ENCODE data around the gene RHBDF2. TPM values are rescaled to one million over a fixed set of nuclear protein-coding genes. Genes with fewer than 3 reads are reported as not detected.
"Not testable (repeated sequence)": the region's sequence is repeated elsewhere in the genome, so short reads cannot be mapped to it uniquely, and the experiment has no call there.

Gene RHBDF2
- total RNA-seq, 3 donors from 2014 or later (not counting 1 experiment from before 2014, with no cell fraction given): 194 to 233 (median 202) TPM

DNA sequence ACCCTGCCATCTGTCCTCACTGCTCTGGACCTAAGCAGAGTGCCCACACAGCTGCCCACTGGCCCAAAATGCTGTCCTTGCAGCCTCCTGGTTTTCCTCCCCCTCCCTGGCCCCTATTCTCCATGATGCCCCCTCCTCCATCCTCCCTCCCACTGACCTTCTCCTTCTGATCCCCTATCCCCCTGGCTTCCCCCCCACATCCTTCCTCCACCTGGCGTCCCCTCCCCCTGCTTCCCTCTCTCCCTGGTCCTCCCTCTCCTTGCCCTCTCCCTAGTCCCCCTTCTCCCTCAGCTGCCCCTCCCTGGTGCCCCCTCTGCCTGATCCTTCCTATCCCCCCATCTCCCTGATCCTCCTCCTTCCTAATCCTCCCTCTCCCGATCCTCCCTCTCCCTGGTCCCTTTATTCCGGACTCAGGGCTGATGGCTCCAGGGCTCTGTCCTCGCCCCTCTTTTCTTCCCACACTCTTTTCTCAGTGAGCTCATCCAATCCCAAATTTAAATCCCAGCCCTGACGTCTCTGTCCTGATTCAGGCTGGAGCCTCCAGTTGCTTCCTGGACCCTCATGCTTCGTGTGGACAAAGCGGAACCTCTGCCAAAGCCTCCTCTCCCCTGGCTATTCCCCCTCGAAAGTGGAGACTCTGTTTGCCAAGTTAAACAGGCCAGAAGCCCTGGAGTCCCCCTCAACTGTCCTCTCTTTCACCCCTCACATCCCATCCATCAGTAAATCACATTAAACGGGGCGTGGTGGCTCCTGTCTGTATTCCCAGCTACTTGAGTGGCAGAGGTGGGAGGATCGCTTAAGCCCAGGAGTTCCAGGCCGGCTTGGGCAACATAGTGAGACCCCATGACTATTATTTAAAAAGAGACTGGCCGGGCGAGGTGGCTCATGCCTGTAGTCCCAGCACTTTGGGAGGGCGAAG is 18.1 kb upstream of the RHBDF2 start:
- Mint-ChIP-seq H3K27ac (peak overlapping the region in 1 of 2 donors; percentile 79), H3K9me3 (no peaks in the 10 kb centered on the region), H3K4me1 (peaks cover 23 to 52% of the 10 kb centered on the region in 2 donors), H3K4me3 (no peak overlapping the region), H3K36me3 (no peaks in the 10 kb centered on the region), H3K27me3 (ENCODE audit: low read depth in 2 of 2) (no peaks in the 10 kb centered on the region)
- no peaks in the 10 kb centered on the region for H3K27me3 ChIP-seq (ENCODE audit: control insufficient read depth, insufficient read depth, low read length)
- 92% methylated on average over 15 of the region's 15 CpGs for WGBS (ENCODE audit: insufficient coverage)
- intact Hi-C loops (cut with micrococcal nuclease): loop anchor here (5.0 to 10.0 kb wide), 2 partner anchors 153 to 255 kb away; partner anchors contain the start of gene UBALD2
- no peaks in the 10 kb centered on the region for H3K36me3 ChIP-seq (ENCODE audit: control insufficient read depth, insufficient read depth, low read length)
- H3K27ac ChIP-seq (ENCODE audit: low read length): no peak overlapping the region
- DNase-seq: no peak
- peaks cover 56% of the 10 kb centered on the region for H3K4me1 ChIP-seq (ENCODE audit: control insufficient read depth, insufficient read depth, low read length)
- no peaks in the 10 kb centered on the region for H3K9me3 ChIP-seq (ENCODE audit: control insufficient read depth, insufficient read depth, low read length)
- ATAC-seq: no peak
- TF ChIP-seq, protein P1, sequence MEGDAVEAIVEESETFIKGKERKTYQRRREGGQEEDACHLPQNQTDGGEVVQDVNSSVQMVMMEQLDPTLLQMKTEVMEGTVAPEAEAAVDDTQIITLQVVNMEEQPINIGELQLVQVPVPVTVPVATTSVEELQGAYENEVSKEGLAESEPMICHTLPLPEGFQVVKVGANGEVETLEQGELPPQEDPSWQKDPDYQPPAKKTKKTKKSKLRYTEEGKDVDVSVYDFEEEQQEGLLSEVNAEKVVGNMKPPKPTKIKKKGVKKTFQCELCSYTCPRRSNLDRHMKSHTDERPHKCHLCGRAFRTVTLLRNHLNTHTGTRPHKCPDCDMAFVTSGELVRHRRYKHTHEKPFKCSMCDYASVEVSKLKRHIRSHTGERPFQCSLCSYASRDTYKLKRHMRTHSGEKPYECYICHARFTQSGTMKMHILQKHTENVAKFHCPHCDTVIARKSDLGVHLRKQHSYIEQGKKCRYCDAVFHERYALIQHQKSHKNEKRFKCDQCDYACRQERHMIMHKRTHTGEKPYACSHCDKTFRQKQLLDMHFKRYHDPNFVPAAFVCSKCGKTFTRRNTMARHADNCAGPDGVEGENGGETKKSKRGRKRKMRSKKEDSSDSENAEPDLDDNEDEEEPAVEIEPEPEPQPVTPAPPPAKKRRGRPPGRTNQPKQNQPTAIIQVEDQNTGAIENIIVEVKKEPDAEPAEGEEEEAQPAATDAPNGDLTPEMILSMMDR (IDR thresholded peaks at IDR 0.05): no peak
- H3K4me3 ChIP-seq (ENCODE audit: low read length): no peak overlapping the region

DNA sequence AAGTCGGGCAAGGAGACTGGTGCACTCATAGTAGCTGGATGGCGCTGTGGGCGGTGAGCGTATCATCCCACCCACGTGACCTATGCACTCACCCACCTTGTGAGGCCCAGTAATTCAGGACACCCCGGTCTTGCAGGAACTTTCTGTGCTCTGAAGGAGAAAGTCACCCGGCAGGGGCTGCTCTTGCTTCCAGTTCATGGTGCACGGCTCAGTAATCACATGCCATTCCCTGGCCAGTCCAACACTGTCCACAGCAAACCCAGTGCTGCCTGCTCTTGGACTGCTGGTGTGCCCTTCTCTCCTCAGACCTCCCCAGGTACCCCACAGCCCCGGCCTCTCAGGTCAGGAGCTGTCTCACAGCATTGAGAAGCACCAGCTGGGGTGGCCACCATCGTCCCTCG is 16.4 kb upstream of the RHBDF2 start:
- intact Hi-C loops (cut with micrococcal nuclease): loop anchor here (5.0 to 10.0 kb wide), 2 partner anchors 155 to 253 kb away; partner anchors contain the start of gene UBALD2
- H3K27me3 ChIP-seq (ENCODE audit: control insufficient read depth, insufficient read depth, low read length): no peaks in the 10 kb centered on the region

DNA sequence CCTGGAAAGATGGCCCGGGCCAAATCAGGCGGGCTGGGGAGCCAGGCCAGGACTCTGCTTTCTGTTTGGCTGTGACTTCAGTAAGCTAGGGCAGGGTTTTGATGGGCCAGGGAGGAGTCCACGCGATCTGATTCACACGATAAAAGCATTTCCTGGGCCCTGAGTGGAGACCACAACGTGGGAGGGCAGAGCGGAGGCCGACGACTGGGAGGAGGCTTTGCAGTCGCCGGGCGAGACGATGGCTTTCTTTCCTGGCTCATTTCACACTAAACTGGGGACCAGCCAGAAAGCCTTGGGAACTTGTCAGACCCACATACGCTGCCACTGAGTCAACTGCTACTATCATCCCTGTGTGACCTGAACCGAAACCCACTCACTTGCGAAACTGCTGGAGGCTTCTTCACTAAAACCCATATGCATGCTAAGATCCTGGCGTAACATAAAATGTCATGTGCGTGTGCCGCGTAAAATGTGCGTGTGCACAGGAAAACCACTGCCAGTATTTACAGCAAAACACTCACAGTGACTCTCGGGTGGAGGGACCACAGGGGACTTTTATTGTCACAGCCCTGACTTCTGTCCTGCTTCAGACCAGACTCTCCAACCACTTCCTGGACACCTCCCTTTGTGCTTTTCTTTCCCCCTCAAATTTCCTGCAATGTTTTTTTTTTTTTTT is 14.2 kb upstream of the RHBDF2 start:
- Histone ChIP-seq H3K4me3 (ENCODE audit: low read length) (peak overlapping the region; percentile 31), H3K36me3 (ENCODE audit: control insufficient read depth, insufficient read depth, low read length) (no peaks in the 10 kb centered on the region), H3K9me3 (ENCODE audit: control insufficient read depth, insufficient read depth, low read length) (no peaks in the 10 kb centered on the region), H3K27me3 (ENCODE audit: control insufficient read depth, insufficient read depth, low read length) (no peaks in the 10 kb centered on the region), H3K4me1 (ENCODE audit: control insufficient read depth, insufficient read depth, low read length) (peaks cover 82% of the 10 kb centered on the region), H3K27ac (ENCODE audit: low read length) (peak overlapping the region; percentile 86)
- intact Hi-C loops (cut with micrococcal nuclease): loop anchor here (1.0 to 10.0 kb wide), 6 partner anchors 23 to 251 kb away; partner anchors contain the start of genes SRSF2 and UBALD2
- ATAC-seq (peak; percentile 79 to 89 (median 81)), DNase-seq (peak; percentile 80 to 97)
- no peaks in the 10 kb centered on the region for H3K36me3 Mint-ChIP-seq
- H3K4me3 Mint-ChIP-seq: peak overlapping the region; percentile 77
- H3K27ac Mint-ChIP-seq: peak overlapping the region; percentile 92 to 96
- WGBS (ENCODE audit: insufficient coverage): 3% methylated on average over 22 of the region's 22 CpGs
- H3K27me3 Mint-ChIP-seq (ENCODE audit: low read depth in 2 of 2): no peaks in the 10 kb centered on the region
- TF ChIP-seq, protein P1 (IDR thresholded peaks at IDR 0.05): no peak
- peaks cover 43 to 60% of the 10 kb centered on the region in 2 donors for H3K4me1 Mint-ChIP-seq
- no peaks in the 10 kb centered on the region for H3K9me3 Mint-ChIP-seq

More for the DNA sequence above, 16.4 kb upstream of the RHBDF2 start:
- Mint-ChIP-seq H3K27me3 (ENCODE audit: low read depth in 2 of 2) (no peaks in the 10 kb centered on the region), H3K4me3 (no peak overlapping the region), H3K4me1 (peaks cover 29 to 52% of the 10 kb centered on the region in 2 donors), H3K36me3 (no peaks in the 10 kb centered on the region), H3K27ac (peak overlapping the region; percentile 60 to 68), H3K9me3 (no peaks in the 10 kb centered on the region)
- Histone ChIP-seq H3K36me3 (ENCODE audit: control insufficient read depth, insufficient read depth, low read length) (no peaks in the 10 kb centered on the region), H3K4me3 (ENCODE audit: low read length) (no peak overlapping the region), H3K4me1 (ENCODE audit: control insufficient read depth, insufficient read depth, low read length) (peaks cover 62% of the 10 kb centered on the region), H3K27ac (ENCODE audit: low read length) (peak overlapping the region; percentile 86), H3K9me3 (ENCODE audit: control insufficient read depth, insufficient read depth, low read length) (no peaks in the 10 kb centered on the region)
- ATAC-seq (no peak), DNase-seq (no peak)
- TF ChIP-seq, protein P1 (IDR thresholded peaks at IDR 0.05): no peak
- 95% methylated on average over 11 of the region's 11 CpGs for WGBS (ENCODE audit: insufficient coverage)

DNA sequence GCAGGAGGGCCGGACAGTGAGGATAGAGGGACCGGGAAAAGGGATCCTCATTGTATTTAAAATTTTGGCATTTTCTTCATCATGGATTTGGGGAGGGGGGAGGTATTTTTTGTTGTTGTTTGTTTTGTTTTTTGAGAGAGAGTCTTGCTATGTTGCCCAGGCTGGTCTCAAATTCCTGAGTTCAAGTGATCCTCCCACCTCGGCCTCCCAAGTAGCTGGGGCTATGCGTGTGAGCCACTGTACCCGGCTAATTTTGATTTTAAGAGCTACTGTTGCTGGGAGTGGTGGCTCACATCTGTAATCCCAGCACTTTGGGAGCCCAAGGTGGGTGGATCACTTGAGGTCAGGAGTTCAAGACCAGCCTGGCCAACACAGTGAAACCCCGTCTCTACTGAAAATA is 13.1 kb upstream of the RHBDF2 start:
- Mint-ChIP-seq H3K4me3 (peak overlapping the region; percentile 77), H3K27ac (peak overlapping the region; percentile 92 to 96), H3K4me1 (peaks cover 43 to 57% of the 10 kb centered on the region in 2 donors)
- ATAC-seq; H3K9me3 Mint-ChIP-seq; H3K9me3 ChIP-seq (ENCODE audit: control insufficient read depth, insufficient read depth, low read length); H3K4me3 ChIP-seq (ENCODE audit: low read length); H3K27me3 ChIP-seq (ENCODE audit: control insufficient read depth, insufficient read depth, low read length); H3K36me3 Mint-ChIP-seq; H3K27me3 Mint-ChIP-seq (ENCODE audit: low read depth in 2 of 2); DNase-seq; H3K36me3 ChIP-seq (ENCODE audit: control insufficient read depth, insufficient read depth, low read length): not testable (repeated sequence)
- intact Hi-C loops (cut with micrococcal nuclease): loop anchor here (2.0 to 10.0 kb wide), 2 partner anchors 22 to 250 kb away; partner anchors contain the start of gene UBALD2
- Histone ChIP-seq H3K4me1 (ENCODE audit: control insufficient read depth, insufficient read depth, low read length) (peaks cover 82% of the 10 kb centered on the region), H3K27ac (ENCODE audit: low read length) (peak overlapping the region; percentile 86)
- 98% methylated on average over 6 of the region's 6 CpGs for WGBS (ENCODE audit: insufficient coverage)
